Mucosa of rectum (tissue), 2 donors: ENCODE data around the gene ARID5B.

Experiments used
- H3K27ac ChIP-seq, 2 donors: one replicate each; pipeline ENCODE4 v1.7.0; 2013; ENCODE audit warnings: inconsistent platforms in 2 of 2, low read depth in 2 of 2, low read length in 2 of 2
- H3K27me3 ChIP-seq, 2 donors: one replicate each; pipeline ENCODE4 v1.7.0; 2013; ENCODE audit warnings: low read length in 2 of 2; ENCODE audit not compliant: control insufficient read depth in 2 of 2, insufficient read depth in 2 of 2
- H3K36me3 ChIP-seq, 2 donors: one replicate each; pipeline ENCODE4 v1.7.0; 2013; ENCODE audit warnings: low read length in 2 of 2; ENCODE audit not compliant: control insufficient read depth in 2 of 2, insufficient read depth in 2 of 2
- H3K4me1 ChIP-seq, 2 donors: one replicate each; pipeline ENCODE4 v1.7.0; 2013; ENCODE audit warnings: low read length in 2 of 2, mild to moderate bottlenecking in 1 of 2; ENCODE audit not compliant: control insufficient read depth in 2 of 2, insufficient read depth in 2 of 2
- H3K4me3 ChIP-seq, 2 donors: one replicate each; pipeline ENCODE4 v1.7.0; 2013; ENCODE audit warnings: low read length in 2 of 2
- H3K9ac ChIP-seq, 2 donors: one replicate each; pipeline ENCODE4 v1.7.0; 2013; ENCODE audit warnings: low read length in 2 of 2, low read depth in 1 of 2, mild to moderate bottlenecking in 1 of 2
- H3K9me3 ChIP-seq, 2 donors: one replicate each; pipeline ENCODE4 v1.7.0; 2013; ENCODE audit warnings: low read length in 2 of 2; ENCODE audit not compliant: control insufficient read depth in 2 of 2
- donor health status: healthy.
- donor health status: Normal muscosa, but diverticular disease.

Gene ARID5B

GRCh38 chr10:61918989-61919388 lies 17.5 kb downstream of the ARID5B start:
- H3K9me3 ChIP-seq: no peaks in the 10 kb centered on the region
- peaks cover 2 to 18% of the 10 kb centered on the region in 2 donors for H3K36me3 ChIP-seq
- H3K4me1 ChIP-seq: peaks cover 0 to 5% of the 10 kb centered on the region in 2 donors
- H3K27me3 ChIP-seq: no peaks in the 10 kb centered on the region
- H3K27ac ChIP-seq: no peak overlapping the region
- no peak overlapping the region for H3K4me3 ChIP-seq
- no peak overlapping the region for H3K9ac ChIP-seq

GRCh38 chr10:61919646-61920215 lies 18.2 kb downstream of the ARID5B start:
- Histone ChIP-seq H3K27me3 (no peaks in the 10 kb centered on the region), H3K27ac (no peak overlapping the region), H3K36me3 (peaks cover 2 to 13% of the 10 kb centered on the region in 2 donors), H3K9me3 (no peaks in the 10 kb centered on the region), H3K4me3 (no peak overlapping the region), H3K9ac (no peak overlapping the region), H3K4me1 (peaks cover 0 to 5% of the 10 kb centered on the region in 2 donors)

DNA sequence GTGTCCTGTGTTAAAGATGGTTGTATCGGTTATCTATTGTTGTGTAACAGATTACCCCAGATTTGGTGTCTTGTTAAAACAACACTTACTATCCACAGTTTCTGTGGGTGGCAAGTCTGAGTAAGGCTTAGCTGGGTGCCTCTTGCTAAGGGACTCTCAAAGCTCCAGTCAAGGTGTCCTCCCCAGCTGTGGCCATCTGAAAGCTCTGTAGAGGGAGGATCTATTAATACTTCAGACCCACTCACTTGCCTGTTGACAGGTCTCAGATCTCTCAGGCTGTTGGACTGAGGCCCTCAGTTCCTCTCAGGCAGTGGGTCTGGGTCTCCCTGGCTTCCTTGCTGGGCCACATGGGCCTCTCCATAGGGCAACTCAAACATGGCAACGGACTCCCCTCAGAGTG lies 19.6 kb downstream of the ARID5B start:
- H3K4me3 ChIP-seq: no peak overlapping the region
- H3K9ac ChIP-seq: no peak overlapping the region
- H3K27me3 ChIP-seq: no peaks in the 10 kb centered on the region
- H3K27ac ChIP-seq: no peak overlapping the region
- peaks cover 0 to 5% of the 10 kb centered on the region in 2 donors for H3K4me1 ChIP-seq
- H3K36me3 ChIP-seq: peaks cover 2 to 6% of the 10 kb centered on the region in 2 donors
- H3K9me3 ChIP-seq: no peaks in the 10 kb centered on the region

DNA sequence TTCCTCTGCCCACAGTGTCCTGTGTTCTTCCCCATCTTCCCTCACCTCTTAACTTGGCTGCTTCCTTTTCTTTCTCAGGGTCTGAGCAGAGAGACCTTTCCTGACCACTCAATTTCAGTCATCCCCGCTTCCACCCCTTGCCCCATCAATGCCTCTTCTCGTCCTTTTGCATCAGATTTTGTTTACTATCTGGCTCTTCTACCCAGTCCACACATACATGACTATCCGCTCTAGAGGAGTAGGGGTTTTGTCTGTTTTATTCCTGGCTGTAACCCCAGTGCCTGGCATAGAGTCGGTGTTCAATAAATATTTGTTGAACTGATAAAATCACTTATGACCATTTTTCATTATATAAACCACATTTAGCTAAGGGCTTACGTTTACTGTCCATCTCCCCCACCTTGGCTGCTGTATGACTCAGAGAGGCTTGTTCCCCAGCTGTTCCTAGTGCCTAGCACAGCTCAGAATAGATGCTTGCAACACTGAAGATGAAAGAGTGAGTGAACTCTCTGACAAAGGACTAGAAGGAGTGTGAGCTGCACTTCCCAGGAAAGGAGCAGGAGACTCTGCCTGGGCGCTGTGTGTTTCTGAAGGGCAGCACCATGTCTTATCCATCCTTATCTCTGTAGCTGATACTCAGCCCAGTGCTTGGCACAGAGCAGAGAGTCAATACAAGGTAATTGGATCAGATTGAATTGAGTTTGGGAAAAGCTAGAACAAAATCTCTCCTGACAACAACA lies 21.9 kb downstream of the ARID5B start:
- H3K27ac ChIP-seq: no peak overlapping the region
- peaks cover 0 to 5% of the 10 kb centered on the region in 2 donors for H3K4me1 ChIP-seq
- peaks cover 0 to 6% of the 10 kb centered on the region in 2 donors for H3K36me3 ChIP-seq
- no peaks in the 10 kb centered on the region for H3K9me3 ChIP-seq
- H3K4me3 ChIP-seq: no peak overlapping the region
- H3K9ac ChIP-seq: no peak overlapping the region
- no peaks in the 10 kb centered on the region for H3K27me3 ChIP-seq

DNA sequence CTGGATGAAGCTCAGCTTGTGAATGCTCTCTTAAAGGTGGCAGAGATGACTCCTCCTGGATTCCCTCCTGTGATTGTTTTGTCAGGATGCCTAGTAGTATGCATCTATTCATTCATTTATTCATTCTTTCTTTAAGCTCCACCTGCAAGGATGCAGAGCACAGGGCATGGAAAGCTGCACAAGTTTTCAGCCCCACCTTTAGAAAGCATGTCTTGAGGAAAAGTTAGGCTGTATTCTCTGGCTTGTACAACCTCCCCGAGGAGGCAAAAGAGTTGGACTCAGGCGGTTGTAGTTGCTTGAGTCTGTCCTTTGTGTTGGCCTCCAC lies 22.4 kb downstream of the ARID5B start:
- Histone ChIP-seq H3K36me3 (peaks cover 0 to 6% of the 10 kb centered on the region in 2 donors), H3K9me3 (no peaks in the 10 kb centered on the region), H3K27me3 (no peaks in the 10 kb centered on the region), H3K4me3 (no peak overlapping the region), H3K9ac (no peak overlapping the region), H3K27ac (no peak overlapping the region), H3K4me1 (peaks cover 0 to 5% of the 10 kb centered on the region in 2 donors)

DNA sequence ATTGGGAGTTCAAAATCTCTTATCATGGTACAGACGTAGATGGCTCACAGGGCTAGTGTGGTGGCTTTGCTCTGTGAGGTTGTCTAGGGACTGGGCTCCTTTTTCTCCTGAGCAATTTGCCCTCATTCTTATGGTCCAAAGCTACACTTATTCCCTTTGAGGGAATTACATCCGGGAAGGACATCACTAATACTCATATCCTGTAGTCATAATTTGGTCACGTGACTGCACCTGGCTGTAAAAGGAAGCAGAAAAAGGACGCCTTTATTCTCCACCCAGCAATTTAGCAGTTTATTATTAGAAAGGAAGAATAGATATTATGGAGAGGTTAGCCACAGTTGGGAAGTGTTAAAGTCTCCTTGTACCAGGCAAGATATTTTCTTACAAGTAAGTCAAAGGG lies 28.1 kb downstream of the ARID5B start:
- Histone ChIP-seq H3K36me3 (peaks cover 0 to 3% of the 10 kb centered on the region in 2 donors), H3K27ac (no peak overlapping the region), H3K4me1 (no peaks in the 10 kb centered on the region), H3K9me3 (no peaks in the 10 kb centered on the region), H3K4me3 (no peak overlapping the region), H3K9ac (no peak overlapping the region), H3K27me3 (no peaks in the 10 kb centered on the region)

DNA sequence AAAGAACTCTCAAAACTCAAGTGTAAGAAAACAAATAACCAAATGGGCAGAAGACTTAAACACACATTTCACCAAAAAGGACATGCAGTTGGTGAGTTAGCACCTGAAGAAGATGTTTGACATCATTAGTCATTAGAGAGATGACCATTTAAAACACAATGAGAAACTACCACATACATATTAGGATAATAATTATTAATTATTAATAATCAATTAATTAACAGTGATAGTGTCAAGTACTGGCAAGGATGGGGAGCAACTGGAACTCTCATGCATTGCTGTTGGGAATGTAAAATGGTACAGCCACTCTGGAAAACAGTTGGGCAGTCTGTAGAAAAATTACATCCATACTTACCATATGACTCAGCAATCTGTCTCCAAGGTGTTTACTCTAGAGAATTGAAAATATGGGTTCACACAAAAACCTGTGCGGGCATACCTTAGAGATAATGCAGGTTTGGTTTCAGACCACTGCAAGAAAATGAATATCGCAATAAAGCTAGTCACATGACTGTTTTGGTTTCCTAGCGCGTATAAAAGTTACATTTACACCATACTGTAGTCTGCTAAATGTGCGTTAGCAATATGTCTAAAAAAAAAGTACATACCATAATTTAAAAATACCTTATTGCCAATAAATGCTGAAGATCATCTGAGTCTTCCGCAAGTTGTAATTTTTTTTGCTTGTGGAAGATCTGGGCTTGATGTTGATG lies 30.3 kb downstream of the ARID5B start:
- Histone ChIP-seq H3K27ac (no peak overlapping the region), H3K27me3 (no peaks in the 10 kb centered on the region), H3K9me3 (no peaks in the 10 kb centered on the region), H3K36me3 (peaks cover 0 to 3% of the 10 kb centered on the region in 2 donors), H3K4me3 (no peak overlapping the region), H3K9ac (no peak overlapping the region), H3K4me1 (no peaks in the 10 kb centered on the region)

DNA sequence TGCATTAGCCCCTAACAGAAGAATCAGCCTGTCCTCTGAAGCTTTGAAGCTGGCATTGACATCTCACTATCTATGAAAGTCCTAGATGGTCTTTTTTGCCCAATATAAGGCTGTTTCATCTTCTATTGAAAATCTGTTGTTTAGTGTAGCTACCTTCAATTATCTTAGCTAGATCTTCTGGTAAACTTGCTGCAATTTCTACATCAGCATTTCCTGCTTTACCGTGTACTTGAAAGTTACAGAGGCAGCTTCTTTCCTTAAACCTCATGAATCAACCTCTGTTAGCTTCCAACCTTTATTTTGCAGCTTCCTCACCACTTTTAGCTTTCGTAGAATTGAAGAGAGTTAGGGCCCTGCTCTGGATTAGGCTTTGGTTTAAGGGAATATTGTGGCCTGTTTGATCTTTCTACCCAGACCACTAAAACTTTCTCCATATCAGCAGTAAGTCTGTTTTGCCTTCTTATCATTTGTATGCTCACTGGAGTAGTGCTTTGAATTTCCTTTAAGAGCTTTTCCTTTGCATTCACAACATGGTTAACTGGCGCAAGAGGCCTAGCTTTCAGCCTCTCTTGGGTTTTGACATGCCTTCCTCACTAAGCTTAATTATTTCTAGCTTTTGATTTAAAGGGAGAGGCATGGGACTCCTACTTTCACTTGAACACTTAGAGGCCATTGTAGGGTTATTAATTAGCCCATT lies 32.5 kb downstream of the ARID5B start:
- H3K36me3 ChIP-seq: peaks cover 0 to 3% of the 10 kb centered on the region in 2 donors
- no peak overlapping the region for H3K4me3 ChIP-seq
- no peak overlapping the region for H3K27ac ChIP-seq
- H3K4me1 ChIP-seq: peaks cover 4 to 9% of the 10 kb centered on the region in 2 donors
- H3K9me3 ChIP-seq: no peaks in the 10 kb centered on the region
- H3K27me3 ChIP-seq: no peaks in the 10 kb centered on the region
- no peak overlapping the region for H3K9ac ChIP-seq

DNA sequence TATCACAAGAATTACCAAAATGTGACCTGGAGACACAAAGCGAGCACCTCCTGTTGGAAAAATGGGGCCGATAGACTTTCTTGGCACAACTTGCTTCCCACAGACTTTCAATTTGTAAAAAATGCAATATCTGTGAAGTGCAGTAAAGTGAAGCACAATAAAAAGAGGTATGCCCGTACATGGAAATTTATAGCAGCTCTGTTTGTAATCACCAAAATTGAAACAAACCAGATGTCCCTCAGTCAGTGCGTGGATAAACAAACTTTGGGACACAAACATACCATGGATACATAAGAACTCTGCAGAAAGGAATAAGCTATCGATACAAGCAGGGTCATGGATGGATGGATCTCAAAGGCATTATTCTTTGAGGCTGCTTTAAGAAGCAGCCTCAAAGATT lies 33.6 kb downstream of the ARID5B start:
- H3K9me3 ChIP-seq: no peaks in the 10 kb centered on the region
- no peaks in the 10 kb centered on the region for H3K27me3 ChIP-seq
- H3K27ac ChIP-seq: no peak overlapping the region
- peaks cover 4 to 9% of the 10 kb centered on the region in 2 donors for H3K4me1 ChIP-seq
- H3K36me3 ChIP-seq: peaks cover 0 to 3% of the 10 kb centered on the region in 2 donors
- no peak overlapping the region for H3K9ac ChIP-seq
- no peak overlapping the region for H3K4me3 ChIP-seq

DNA sequence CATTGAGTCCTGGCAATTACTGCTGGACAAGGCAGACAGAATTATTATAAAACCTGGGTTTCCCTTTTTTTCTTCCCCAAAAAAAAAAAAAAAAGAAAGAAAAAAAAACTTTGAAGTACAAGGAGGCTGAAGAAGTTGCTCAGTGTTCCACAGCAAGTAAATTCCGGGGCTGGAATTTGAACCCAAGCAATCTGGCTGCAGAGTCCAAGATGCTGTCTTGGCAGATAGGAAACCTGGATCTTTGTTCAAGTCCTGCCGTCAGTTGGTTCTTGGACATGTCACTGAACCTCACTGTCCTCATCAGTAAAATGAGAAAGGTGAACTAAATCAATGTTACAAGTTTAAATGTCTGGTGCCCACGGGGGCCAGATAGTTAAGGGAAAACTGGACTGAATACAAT lies 35.3 kb downstream of the ARID5B start:
- no peak overlapping the region for H3K9ac ChIP-seq
- H3K36me3 ChIP-seq: peaks cover 3% of the 10 kb centered on the region in 2 donors
- peak overlapping the region in 1 of 2 donors; percentile 10 for H3K27ac ChIP-seq
- no peaks in the 10 kb centered on the region for H3K9me3 ChIP-seq
- no peak overlapping the region for H3K4me3 ChIP-seq
- H3K4me1 ChIP-seq: peaks cover 4 to 9% of the 10 kb centered on the region in 2 donors
- no peaks in the 10 kb centered on the region for H3K27me3 ChIP-seq
